Upper lobe of left lung (tissue), 4 donors: ENCODE results near the gene CA9.

Experiments
- EP300 ChIP-seq, 4 donors: sonication (generic); formaldehyde crosslinking; IDR thresholded peaks; one replicate each; pipeline ENCODE4 v1.5.1; 2017; ENCODE audit warnings: antibody characterized with exemption in 4 of 4, control low read depth in 2 of 4
- POLR2A ChIP-seq, 4 donors: fragments of 450-650 bp; IDR thresholded peaks; one replicate each; pipeline ENCODE4 v1.5.1; 2016 to 2017; ENCODE audit warnings: antibody characterized with exemption in 4 of 4, mild to moderate bottlenecking in 2 of 4
- POLR2AphosphoS5 ChIP-seq, 2 donors: sonication (generic); formaldehyde crosslinking; IDR thresholded peaks; one replicate each; pipeline ENCODE4 v1.5.1; 2017; ENCODE audit warnings: antibody characterized with exemption in 2 of 2
- TF ChIP-seq, protein P1 (sequence below), 6 experiments: fragments of 450-650 bp in 4 of 6; fragments of 200-600 bp in 2 of 6; sonication (generic) in 2 of 6; IDR thresholded peaks; one replicate each; pipeline ENCODE4 v1.5.1; 2016 to 2019; ENCODE audit warnings: antibody characterized with exemption in 6 of 6

DNA sequence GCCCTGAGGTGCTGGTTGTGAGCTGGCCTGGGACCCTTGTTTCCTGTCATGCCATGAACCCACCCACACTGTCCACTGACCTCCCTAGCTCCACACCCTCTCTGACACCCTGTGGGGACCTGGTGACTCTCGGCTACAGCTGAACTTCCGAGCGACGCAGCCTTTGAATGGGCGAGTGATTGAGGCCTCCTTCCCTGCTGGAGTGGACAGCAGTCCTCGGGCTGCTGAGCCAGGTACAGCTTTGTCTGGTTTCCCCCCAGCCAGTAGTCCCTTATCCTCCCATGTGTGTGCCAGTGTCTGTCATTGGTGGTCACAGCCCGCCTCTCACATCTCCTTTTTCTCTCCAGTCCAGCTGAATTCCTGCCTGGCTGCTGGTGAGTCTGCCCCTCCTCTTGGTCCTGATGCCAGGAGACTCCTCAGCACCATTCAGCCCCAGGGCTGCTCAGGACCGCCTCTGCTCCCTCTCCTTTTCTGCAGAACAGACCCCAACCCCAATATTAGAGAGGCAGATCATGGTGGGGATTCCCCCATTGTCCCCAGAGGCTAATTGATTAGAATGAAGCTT, 6.1 kb downstream of the CA9 start:
- TF ChIP-seq, protein P1, sequence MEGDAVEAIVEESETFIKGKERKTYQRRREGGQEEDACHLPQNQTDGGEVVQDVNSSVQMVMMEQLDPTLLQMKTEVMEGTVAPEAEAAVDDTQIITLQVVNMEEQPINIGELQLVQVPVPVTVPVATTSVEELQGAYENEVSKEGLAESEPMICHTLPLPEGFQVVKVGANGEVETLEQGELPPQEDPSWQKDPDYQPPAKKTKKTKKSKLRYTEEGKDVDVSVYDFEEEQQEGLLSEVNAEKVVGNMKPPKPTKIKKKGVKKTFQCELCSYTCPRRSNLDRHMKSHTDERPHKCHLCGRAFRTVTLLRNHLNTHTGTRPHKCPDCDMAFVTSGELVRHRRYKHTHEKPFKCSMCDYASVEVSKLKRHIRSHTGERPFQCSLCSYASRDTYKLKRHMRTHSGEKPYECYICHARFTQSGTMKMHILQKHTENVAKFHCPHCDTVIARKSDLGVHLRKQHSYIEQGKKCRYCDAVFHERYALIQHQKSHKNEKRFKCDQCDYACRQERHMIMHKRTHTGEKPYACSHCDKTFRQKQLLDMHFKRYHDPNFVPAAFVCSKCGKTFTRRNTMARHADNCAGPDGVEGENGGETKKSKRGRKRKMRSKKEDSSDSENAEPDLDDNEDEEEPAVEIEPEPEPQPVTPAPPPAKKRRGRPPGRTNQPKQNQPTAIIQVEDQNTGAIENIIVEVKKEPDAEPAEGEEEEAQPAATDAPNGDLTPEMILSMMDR (IDR thresholded peaks at IDR 0.05): no peak
- no peak for TF ChIP-seq POLR2AphosphoS5 (IDR thresholded peaks at IDR 0.05)
- TF ChIP-seq POLR2A (IDR thresholded peaks at IDR 0.05): no peak
- no peak for TF ChIP-seq EP300 (IDR thresholded peaks at IDR 0.05)
